Esophagus squamous epithelium (tissue), 4 donors: ENCODE data around the gene PRRC2B.
"Not testable (repeated sequence)": the region's sequence is repeated elsewhere in the genome, so short reads cannot be mapped to it uniquely, and the experiment has no call there.

ENCODE experiments used
- POLR2A ChIP-seq, 4 donors: fragments of 450-650 bp; IDR thresholded peaks; one replicate each; pipeline ENCODE4 v1.6.1; 2017; ENCODE audit warnings: antibody characterized with exemption in 4 of 4, mild to moderate bottlenecking in 4 of 4, moderate library complexity in 3 of 4
- TF ChIP-seq, protein P1 (sequence below), 6 experiments: fragments of 450-650 bp in 4 of 6; fragments of 200-600 bp in 2 of 6; sonication (generic) in 2 of 6; IDR thresholded peaks; one replicate each; pipeline ENCODE4 v1.5.1; 2016 to 2019; ENCODE audit warnings: antibody characterized with exemption in 6 of 6, mild to moderate bottlenecking in 4 of 6, moderate library complexity in 4 of 6

DNA sequence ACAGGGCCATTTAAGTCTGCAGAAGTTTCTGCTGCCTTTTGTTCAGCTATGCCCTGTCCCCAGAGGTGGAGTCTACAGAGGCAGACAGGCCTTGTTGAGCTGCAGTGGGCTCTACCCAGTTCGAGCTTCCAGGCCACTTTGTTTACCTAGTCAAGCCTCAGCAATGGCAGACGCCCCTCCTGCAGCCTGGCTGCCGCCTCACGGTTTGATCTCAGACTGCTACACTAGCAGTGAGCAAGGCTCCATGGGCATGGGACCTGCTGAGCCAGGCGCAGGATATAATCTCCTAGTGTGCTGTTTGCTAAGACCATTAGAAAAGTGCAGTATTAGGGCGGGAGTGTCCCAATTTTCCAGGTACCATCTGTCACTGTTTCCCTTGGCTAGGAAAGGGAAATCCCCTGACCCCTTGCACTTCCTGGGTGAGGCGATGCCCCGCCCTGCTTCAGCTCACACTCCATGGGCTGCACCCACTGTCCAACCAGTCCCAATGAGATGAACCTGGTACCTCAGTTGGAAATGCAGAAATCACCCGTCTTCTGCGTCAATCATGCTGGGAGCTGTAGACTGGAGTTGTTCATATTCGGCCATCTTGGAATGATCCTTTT is 48.9 kb upstream of the PRRC2B start:
- TF ChIP-seq, protein P1, sequence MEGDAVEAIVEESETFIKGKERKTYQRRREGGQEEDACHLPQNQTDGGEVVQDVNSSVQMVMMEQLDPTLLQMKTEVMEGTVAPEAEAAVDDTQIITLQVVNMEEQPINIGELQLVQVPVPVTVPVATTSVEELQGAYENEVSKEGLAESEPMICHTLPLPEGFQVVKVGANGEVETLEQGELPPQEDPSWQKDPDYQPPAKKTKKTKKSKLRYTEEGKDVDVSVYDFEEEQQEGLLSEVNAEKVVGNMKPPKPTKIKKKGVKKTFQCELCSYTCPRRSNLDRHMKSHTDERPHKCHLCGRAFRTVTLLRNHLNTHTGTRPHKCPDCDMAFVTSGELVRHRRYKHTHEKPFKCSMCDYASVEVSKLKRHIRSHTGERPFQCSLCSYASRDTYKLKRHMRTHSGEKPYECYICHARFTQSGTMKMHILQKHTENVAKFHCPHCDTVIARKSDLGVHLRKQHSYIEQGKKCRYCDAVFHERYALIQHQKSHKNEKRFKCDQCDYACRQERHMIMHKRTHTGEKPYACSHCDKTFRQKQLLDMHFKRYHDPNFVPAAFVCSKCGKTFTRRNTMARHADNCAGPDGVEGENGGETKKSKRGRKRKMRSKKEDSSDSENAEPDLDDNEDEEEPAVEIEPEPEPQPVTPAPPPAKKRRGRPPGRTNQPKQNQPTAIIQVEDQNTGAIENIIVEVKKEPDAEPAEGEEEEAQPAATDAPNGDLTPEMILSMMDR (IDR thresholded peaks at IDR 0.05), result not testable (repeated sequence)
- not testable (repeated sequence) for TF ChIP-seq POLR2A (IDR thresholded peaks at IDR 0.05)
